Measurements from ENCODE around the gene PPARG. TPM values are rescaled to one million over a fixed set of nuclear protein-coding genes. Genes with fewer than 3 reads are reported as not detected.

The PPARG gene
- total and polyA plus RNA-seq, 2 of the 8 experiments (the other 6 are each of a cell fraction or from before 2014, with no cell fraction given) = 0.06 TPM; not detected in 1

DNA sequence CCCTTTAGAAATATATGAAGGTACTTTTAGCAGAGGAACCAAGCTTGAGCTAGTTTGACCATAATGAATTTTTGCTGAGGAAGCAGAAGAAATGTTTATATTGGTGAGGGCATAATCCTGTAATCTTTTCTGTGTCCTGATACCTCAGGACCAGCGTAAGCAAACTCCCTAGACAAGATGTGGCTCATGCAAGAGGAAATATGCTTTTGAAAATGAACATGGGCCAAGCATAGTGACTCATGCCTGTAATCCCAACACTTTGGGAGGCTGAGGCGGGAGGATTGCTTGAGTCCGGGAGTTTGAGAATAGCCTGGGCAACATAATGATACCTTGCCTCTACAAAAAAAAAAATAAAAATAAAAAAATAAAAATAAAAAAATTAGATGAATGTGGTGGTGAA is 78.5 kb downstream of the PPARG start:
- Histone ChIP-seq H3K23me2 (ENCODE audit: low read depth, low read length) (no peaks in the 10 kb centered on the region), H3K79me1 (ENCODE audit: low read depth, low read length) (no peaks in the 10 kb centered on the region), H3K36me3 (ENCODE audit: control insufficient read depth in 2 of 4, insufficient read depth in 4 of 4, low read length in 3 of 4) (no peaks in the 10 kb centered on the region), H4K5ac (ENCODE audit: insufficient read length, low read depth, low read length) (no peak overlapping the region), H3K4ac (replicated peaks; ENCODE audit: insufficient read length, low read depth, low read length) (no peak overlapping the region), H4K91ac (replicated peaks; ENCODE audit: insufficient read length, low read length) (no peak overlapping the region), H3K14ac (ENCODE audit: insufficient read length) (no peak overlapping the region), H4K20me1 (replicated peaks in 1 of 2; ENCODE audit: control insufficient read depth in 1 of 2, insufficient read depth in 2 of 2, low read length in 2 of 2) (no peaks in the 10 kb centered on the region), H3K4me3 (ENCODE audit: extremely low read depth in 1 of 4, insufficient read depth in 2 of 4, low read depth in 3 of 4, low read length in 4 of 4) (no peak overlapping the region), H3K9me3 (ENCODE audit: insufficient read depth in 2 of 2, low read depth in 1 of 2, low read length in 1 of 2) (0 out of 4 replicates have a peak, but pooled peaks cover 0 to 2% of the 10 kb centered on the region in 2 experiments), H2AK5ac (ENCODE audit: low read depth, low read length) (no peak overlapping the region), H2BK12ac (ENCODE audit: low read depth, low read length) (no peak overlapping the region), H2BK5ac (ENCODE audit: low read depth, low read length) (no peak overlapping the region), H2BK15ac (ENCODE audit: low read length) (no peak overlapping the region), H3K27ac (ENCODE audit: low read depth, low read length) (no peak overlapping the region), H3K9ac (replicated peaks in 1 of 4; ENCODE audit: extremely low read depth in 1 of 4, low read depth in 3 of 4, low read length in 3 of 4) (no peak overlapping the region), H2AFZ (ENCODE audit: low read length) (no peak overlapping the region), H3K18ac (ENCODE audit: extremely low read depth, low read length) (no peak overlapping the region), H3K4me2 (ENCODE audit: insufficient read depth in 1 of 2, low read depth in 2 of 2, low read length in 2 of 2) (no peak overlapping the region), H2BK20ac (ENCODE audit: low read length) (no peak overlapping the region), H3K23ac (ENCODE audit: insufficient read length) (no peak overlapping the region), H3K56ac (replicated peaks; ENCODE audit: insufficient read length, low read depth, low read length) (no peak overlapping the region), H3K79me2 (ENCODE audit: control insufficient read depth in 1 of 2, insufficient read depth in 2 of 2, low read length in 2 of 2) (no peaks in the 10 kb centered on the region), H3K4me1 (replicated peaks in 1 of 4; ENCODE audit: control insufficient read depth in 3 of 4, insufficient read depth in 4 of 4, low read length in 3 of 4) (no peaks in the 10 kb centered on the region), H3K27me3 (replicated peaks in 1 of 4; ENCODE audit: control insufficient read depth in 3 of 4, extremely low read depth in 1 of 4, insufficient read depth in 3 of 4, low read length in 3 of 4) (no peaks in the 10 kb centered on the region), H2BK120ac (replicated peaks; ENCODE audit: low read depth, low read length) (no peak overlapping the region), H4K8ac (ENCODE audit: extremely low read depth, insufficient read depth, low read length) (no peak overlapping the region)
- FAIRE-seq = no peak
- CTCF ChIA-PET (ENCODE audit: partially characterized antibody) = no interaction called here
- POLR2A ChIA-PET (ENCODE audit: partially characterized antibody) = no interaction called here
- 94% methylated on average over 3 of the region's 3 CpGs; no CpG with 5 or more reads in 1 of the 2 experiments for WGBS, 2 experiments (ENCODE audit: extremely low coverage in 1 of 2, insufficient coverage in 1 of 2, insufficient read length in 1 of 2, insufficient replicate concordance in 2 of 2, low coverage in 1 of 2, low lambda C conversion rate in 2 of 2, missing lambda C conversion rate in 1 of 2)
- DNase-seq (ENCODE audit: low read depth in 1 of 2, low spot score in 2 of 2) = no peak
- TF ChIP-seq, protein P1, sequence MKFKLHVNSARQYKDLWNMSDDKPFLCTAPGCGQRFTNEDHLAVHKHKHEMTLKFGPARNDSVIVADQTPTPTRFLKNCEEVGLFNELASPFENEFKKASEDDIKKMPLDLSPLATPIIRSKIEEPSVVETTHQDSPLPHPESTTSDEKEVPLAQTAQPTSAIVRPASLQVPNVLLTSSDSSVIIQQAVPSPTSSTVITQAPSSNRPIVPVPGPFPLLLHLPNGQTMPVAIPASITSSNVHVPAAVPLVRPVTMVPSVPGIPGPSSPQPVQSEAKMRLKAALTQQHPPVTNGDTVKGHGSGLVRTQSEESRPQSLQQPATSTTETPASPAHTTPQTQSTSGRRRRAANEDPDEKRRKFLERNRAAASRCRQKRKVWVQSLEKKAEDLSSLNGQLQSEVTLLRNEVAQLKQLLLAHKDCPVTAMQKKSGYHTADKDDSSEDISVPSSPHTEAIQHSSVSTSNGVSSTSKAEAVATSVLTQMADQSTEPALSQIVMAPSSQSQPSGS (IDR thresholded peaks at IDR 0.05; ENCODE audit: low read length) = no peak
- TF ChIP-seq HDAC6 (IDR thresholded peaks at IDR 0.05; ENCODE audit: low read depth, low read length) = no peak
- TF ChIP-seq SAP30 (IDR thresholded peaks at IDR 0.05; ENCODE audit: insufficient read depth, insufficient replicate concordance, low read length) = no peak
- no peak for TF ChIP-seq JUND (IDR thresholded peaks at IDR 0.05; ENCODE audit: low read length)
- TF ChIP-seq BRCA1 (IDR thresholded peaks at IDR 0.05; ENCODE audit: low read depth, low read length) = no peak
- TF ChIP-seq KDM5A (IDR thresholded peaks at IDR 0.05; ENCODE audit: low read length) = no peak
- no peak for TF ChIP-seq SUZ12 (IDR thresholded peaks at IDR 0.05; ENCODE audit: low read length)
- TF ChIP-seq, protein P2, sequence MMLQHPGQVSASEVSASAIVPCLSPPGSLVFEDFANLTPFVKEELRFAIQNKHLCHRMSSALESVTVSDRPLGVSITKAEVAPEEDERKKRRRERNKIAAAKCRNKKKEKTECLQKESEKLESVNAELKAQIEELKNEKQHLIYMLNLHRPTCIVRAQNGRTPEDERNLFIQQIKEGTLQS (IDR thresholded peaks at IDR 0.05; ENCODE audit: insufficient read depth, low read depth, low read length) = no peak
